Common myeloid progenitor, CD34-positive (primary cell): ENCODE measurements around the gene UBE2O.

Experiments used
- CTCF ChIA-PET: fragments of 350-600 bp; sonication (Branson Sonifier 250); formaldehyde crosslinking; loops from one replicate; lab custom pipeline; 2021; ENCODE audit warnings: antibody characterized with exemption; lab: Charles Lee
- POLR2A ChIA-PET: fragments of 350-600 bp; sonication (Branson Sonifier 250); formaldehyde crosslinking; loops from one replicate; lab custom pipeline; 2021; ENCODE audit warnings: antibody characterized with exemption; lab: Charles Lee
- DNase-seq, 3 donors: peaks; one replicate each; pipeline versions ENCODE4 v3.0.0 to v3.0.0-alpha.2; 2013
- H3K27ac ChIP-seq, 2 experiments: 1 replicate in 1 of 2; 2 replicates in 1 of 2; pipeline ENCODE4 v1.7.0; 2013; ENCODE audit warnings: inconsistent platforms in 2 of 2, low read length in 2 of 2, mild to moderate bottlenecking in 2 of 2, low read depth in 1 of 2, moderate library complexity in 1 of 2; ENCODE audit not compliant: severe bottlenecking in 2 of 2, insufficient read depth in 1 of 2, poor library complexity in 1 of 2
- H3K27me3 ChIP-seq, 5 experiments: replicated peaks in 2 of 5; 1 replicate in 3 of 5; 2 replicates in 2 of 5; pipeline versions ENCODE4 v1.6.1 to v1.7.0; 2013; ENCODE audit warnings: low read length in 4 of 5, mild to moderate bottlenecking in 2 of 5, moderate library complexity in 2 of 5, inconsistent platforms in 1 of 5; ENCODE audit not compliant: insufficient read depth in 5 of 5, control insufficient read depth in 4 of 5
- H3K36me3 ChIP-seq, 4 experiments: 1 replicate in 2 of 4; 2 replicates in 2 of 4; pipeline versions ENCODE4 v1.6.1 to v1.7.0; 2013; ENCODE audit warnings: low read length in 3 of 4, control low read depth in 1 of 4, mild to moderate bottlenecking in 1 of 4; ENCODE audit not compliant: control insufficient read depth in 4 of 4, insufficient read depth in 4 of 4
- H3K4me1 ChIP-seq, 4 experiments: 1 replicate in 3 of 4; 2 replicates in 1 of 4; pipeline versions ENCODE4 v1.6.1 to v1.7.1; 2013; ENCODE audit warnings: low read length in 3 of 4, mild to moderate bottlenecking in 3 of 4, control low read depth in 1 of 4, inconsistent platforms in 1 of 4, moderate library complexity in 1 of 4; ENCODE audit not compliant: control insufficient read depth in 4 of 4, insufficient read depth in 4 of 4; ENCODE audit errors: control extremely low read depth in 1 of 4
- H3K4me3 ChIP-seq, 7 experiments: 1 replicate in 4 of 7; 2 replicates in 3 of 7; pipeline versions ENCODE4 v1.5.1 to v1.7.0; 2013; ENCODE audit warnings: mild to moderate bottlenecking in 7 of 7, low read length in 6 of 7, moderate library complexity in 6 of 7, inconsistent platforms in 2 of 7, low read depth in 2 of 7, control low read depth in 1 of 7; ENCODE audit not compliant: insufficient read depth in 4 of 7, control insufficient read depth in 1 of 7; ENCODE audit errors: extremely low read depth in 1 of 7
- H3K9me3 ChIP-seq, 5 experiments: 1 replicate in 4 of 5; 2 replicates in 1 of 5; pipeline versions ENCODE4 v1.6.1 to v1.7.1; 2013; ENCODE audit warnings: low read length in 4 of 5, mild to moderate bottlenecking in 2 of 5, inconsistent platforms in 1 of 5, low read depth in 1 of 5, moderate library complexity in 1 of 5; ENCODE audit not compliant: control insufficient read depth in 4 of 5, insufficient read depth in 2 of 5; ENCODE audit errors: control extremely low read depth in 1 of 5
- WGBS: methylation state at CpG from one replicate; pipeline ENCODE4 v1.1.5; 2013; ENCODE audit not compliant: insufficient coverage; 5-methylcytosine and 5-hydroxymethylcytosine counted together

The UBE2O gene

GRCh38 chr17:76458580-76459490 lies 5.9 kb upstream of the UBE2O start:
- no peak overlapping the region for H3K27ac ChIP-seq
- ChIA-PET POLR2A (no interaction called here), CTCF (interaction anchor here (0.7 to 35.3 kb wide), 24 partner anchors 8 to 139 kb away, joined by 3 to 787 read pairs (median 4); partner anchors contain the start of genes AANAT and RHBDF2)
- no peaks in the 10 kb centered on the region for H3K4me1 ChIP-seq
- H3K4me3 ChIP-seq, result no peak overlapping the region
- H3K36me3 ChIP-seq, result no peaks in the 10 kb centered on the region
- peak; percentile 46 to 66 (median 62) for DNase-seq
- no peaks in the 10 kb centered on the region for H3K9me3 ChIP-seq
- no peaks in the 10 kb centered on the region for H3K27me3 ChIP-seq
- WGBS, result 76% methylated on average over 7 of the region's 9 CpGs

- H3K4me1 ChIP-seq, result peaks cover 0 to 18% (median 14%) of the 10 kb centered on the region in 4 experiments
- H3K27me3 ChIP-seq, result no peaks in the 10 kb centered on the region
- H3K36me3 ChIP-seq, result no peaks in the 10 kb centered on the region
- DNase-seq, result no peak
- no peak overlapping the region for H3K27ac ChIP-seq
- no peaks in the 10 kb centered on the region for H3K9me3 ChIP-seq
- ChIA-PET POLR2A (interaction anchor here (1.0 kb wide), 1 partner anchor 11 kb away, joined by 4 read pairs; no protein-coding TSS in a partner anchor), CTCF (interaction anchor here (0.8 to 35.3 kb wide), 11 partner anchors 14 to 88 kb away, joined by 3 to 787 read pairs (median 3); partner anchors contain the start of genes AANAT and RHBDF2)
- H3K4me3 ChIP-seq, result peak overlapping the region in 3 of 7 experiments; percentile 23 to 91 (median 90)
- WGBS, result 56% methylated on average over 5 of the region's 6 CpGs
Measured at GRCh38 chr17:76453431-76453743, 435 bp upstream of the UBE2O start.

GRCh38 chr17:76452127-76452659 lies 759 bp downstream of the UBE2O start:
- H3K9me3 ChIP-seq, result no peaks in the 10 kb centered on the region
- peak overlapping the region; percentile 69 to 91 (median 82) for H3K4me3 ChIP-seq
- POLR2A ChIA-PET, result interaction anchor here (0.6 to 1.0 kb wide), 2 partner anchors 16 to 50 kb away, joined by 3 read pairs; no protein-coding TSS in a partner anchor
- CTCF ChIA-PET, result interaction anchor here (1.1 to 35.3 kb wide), 9 partner anchors 15 to 55 kb away, joined by 3 to 787 read pairs (median 6); partner anchors contain the start of genes AANAT and RHBDF2
- WGBS, result 1% methylated on average over 29 of the region's 29 CpGs
- H3K36me3 ChIP-seq, result no peaks in the 10 kb centered on the region
- H3K4me1 ChIP-seq, result peaks cover 0 to 18% (median 14%) of the 10 kb centered on the region in 4 experiments
- peak in 2 of 3 donors; percentile 46 to 50 for DNase-seq
- H3K27me3 ChIP-seq, result no peaks in the 10 kb centered on the region
- peak overlapping the region in 1 of 2 experiments; percentile 25 for H3K27ac ChIP-seq

GRCh38 chr17:76451506-76451905 lies 1.4 kb downstream of the UBE2O start:
- H3K36me3 ChIP-seq, result no peaks in the 10 kb centered on the region
- H3K27ac ChIP-seq, result no peak overlapping the region
- H3K4me3 ChIP-seq, result peak overlapping the region in 3 of 7 experiments; percentile 69 to 90 (median 82)
- H3K27me3 ChIP-seq, result no peaks in the 10 kb centered on the region
- ChIA-PET POLR2A (interaction anchor here (0.7 kb wide), 1 partner anchor 46 kb away, joined by 4 read pairs; no protein-coding TSS in a partner anchor), CTCF (interaction anchor here (1.1 to 35.3 kb wide), 8 partner anchors 16 to 54 kb away, joined by 3 to 787 read pairs (median 6); partner anchors contain the start of genes AANAT and RHBDF2)
- no peak for DNase-seq
- WGBS, result 73% methylated on average over 3 of the region's 6 CpGs
- H3K4me1 ChIP-seq, result peaks cover 0 to 25% (median 15%) of the 10 kb centered on the region in 4 experiments
- no peaks in the 10 kb centered on the region for H3K9me3 ChIP-seq

- no peaks in the 10 kb centered on the region for H3K9me3 ChIP-seq
- no peaks in the 10 kb centered on the region for H3K36me3 ChIP-seq
- no peak overlapping the region for H3K4me3 ChIP-seq
- DNase-seq, result no peak
- CTCF ChIA-PET, result interaction anchor here (1.1 to 35.3 kb wide), 4 partner anchors 9 to 49 kb away, joined by 3 to 787 read pairs (median 6); partner anchors contain the start of gene RHBDF2
- H3K27ac ChIP-seq, result no peak overlapping the region
- 100% methylated on average over 6 of the region's 6 CpGs for WGBS
- H3K27me3 ChIP-seq, result no peaks in the 10 kb centered on the region
- H3K4me1 ChIP-seq, result peaks cover 0 to 43% (median 29%) of the 10 kb centered on the region in 4 experiments
- POLR2A ChIA-PET, result no interaction called here
Measured at GRCh38 chr17:76449126-76449525, 3.8 kb downstream of the UBE2O start.

- Histone ChIP-seq H3K4me1 (peaks cover 2 to 49% (median 37%) of the 10 kb centered on the region in 4 experiments), H3K27me3 (no peaks in the 10 kb centered on the region), H3K9me3 (no peaks in the 10 kb centered on the region), H3K36me3 (no peaks in the 10 kb centered on the region), H3K4me3 (no peak overlapping the region), H3K27ac (no peak overlapping the region)
- WGBS, result 93% methylated on average over 6 of the region's 7 CpGs
- no peak for DNase-seq
- ChIA-PET POLR2A (no interaction called here), CTCF (interaction anchor here (1.0 to 35.3 kb wide), 4 partner anchors 10 to 50 kb away, joined by 3 to 787 read pairs (median 6); partner anchors contain the start of gene RHBDF2)
Measured at GRCh38 chr17:76447931-76448652, 4.9 kb downstream of the UBE2O start.
